H1 (cell line): ENCODE results near the gene ZNF77. TPM values are rescaled to one million over a fixed set of nuclear protein-coding genes. Genes with fewer than 3 reads are reported as not detected.

Experiments
- CTCF ChIA-PET: fragments of 300-600 bp; sonication (Branson Sonifier 250); formaldehyde crosslinking; loops from one replicate; lab custom pipeline; 2021; ENCODE audit not compliant: partially characterized antibody; lab: Charles Lee
- POLR2A ChIA-PET: fragments of 300-600 bp; sonication (Branson Sonifier 250); formaldehyde crosslinking; loops from one replicate; lab custom pipeline; 2021; ENCODE audit warnings: inconsistent platforms; ENCODE audit not compliant: partially characterized antibody; lab: Charles Lee
- DNase-seq, 2 experiments: peaks; one replicate each; pipeline versions ENCODE4 v3.0.0 to v3.0.0-alpha.2; 2010 to 2022; ENCODE audit warnings: low spot score in 2 of 2, low read depth in 1 of 2, mixed read lengths in 1 of 2
- FAIRE-seq: peaks from 2 replicates; lab custom pipeline; 2011; peaks lifted over from hg19 to GRCh38; lab: Jason Lieb, UNC
- H2AFZ ChIP-seq: 2 replicates; pipeline ENCODE4 v1.8.1; 2012; ENCODE audit warnings: low read length, inconsistent platforms
- H2AK5ac ChIP-seq: 2 replicates; pipeline ENCODE4 v1.6.1; 2013; ENCODE audit warnings: low read depth, low read length
- H2BK120ac ChIP-seq: replicated peaks from 2 replicates; pipeline ENCODE3; 2013; ENCODE audit warnings: low read depth, low read length, inconsistent platforms
- H2BK12ac ChIP-seq: 2 replicates; pipeline ENCODE4 v1.6.1; 2013; ENCODE audit warnings: low read depth, low read length
- H2BK15ac ChIP-seq: 2 replicates; pipeline ENCODE4 v1.6.1; 2013; ENCODE audit warnings: low read length
- H2BK20ac ChIP-seq: 2 replicates; pipeline ENCODE4 v1.6.1; 2013; ENCODE audit warnings: low read length
- H2BK5ac ChIP-seq: 2 replicates; pipeline ENCODE4 v1.6.1; 2013; ENCODE audit warnings: low read depth, low read length
- H3K14ac ChIP-seq: 2 replicates; pipeline ENCODE4 v1.6.1; 2013; ENCODE audit warnings: inconsistent platforms; ENCODE audit not compliant: insufficient read length
- H3K18ac ChIP-seq: 2 replicates; pipeline ENCODE4 v1.6.1; 2013; ENCODE audit warnings: low read length; ENCODE audit errors: extremely low read depth
- H3K23ac ChIP-seq: 2 replicates; pipeline ENCODE4 v1.6.1; 2013; ENCODE audit warnings: inconsistent platforms; ENCODE audit not compliant: insufficient read length
- H3K23me2 ChIP-seq: 2 replicates; pipeline ENCODE4 v1.6.1; 2013; ENCODE audit warnings: low read depth, low read length
- H3K27ac ChIP-seq: 2 replicates; pipeline ENCODE4 v1.6.1; 2011; ENCODE audit warnings: low read depth, low read length, inconsistent platforms
- H3K27me3 ChIP-seq, 4 experiments: replicated peaks in 1 of 4; 1 replicate in 1 of 4; 2 replicates in 3 of 4; pipeline versions ENCODE4 v1.6.1 to v1.8.1; 2011 to 2013; ENCODE audit warnings: low read length in 3 of 4, mild to moderate bottlenecking in 3 of 4, inconsistent platforms in 2 of 4, mixed read lengths in 2 of 4, moderate library complexity in 1 of 4; ENCODE audit not compliant: control insufficient read depth in 3 of 4, insufficient read depth in 3 of 4; ENCODE audit errors: extremely low read depth in 1 of 4
- H3K36me3 ChIP-seq, 4 experiments: 2 replicates each; pipeline versions ENCODE4 v1.6.1 to v1.8.1; 2011 to 2013; ENCODE audit warnings: mild to moderate bottlenecking in 4 of 4, low read length in 3 of 4, moderate library complexity in 2 of 4, control low read depth in 1 of 4, inconsistent platforms in 1 of 4; ENCODE audit not compliant: insufficient read depth in 4 of 4, control insufficient read depth in 2 of 4
- H3K4ac ChIP-seq: replicated peaks from 2 replicates; pipeline ENCODE3; 2013; ENCODE audit warnings: low read length, low read depth, mixed read lengths, inconsistent platforms; ENCODE audit not compliant: insufficient read length
- H3K4me1 ChIP-seq, 4 experiments: replicated peaks in 1 of 4; 1 replicate in 1 of 4; 2 replicates in 3 of 4; pipeline versions ENCODE4 v1.6.1 to v1.8.1; 2011 to 2013; ENCODE audit warnings: low read length in 3 of 4, inconsistent platforms in 2 of 4, mixed read lengths in 1 of 4; ENCODE audit not compliant: insufficient read depth in 4 of 4, control insufficient read depth in 3 of 4
- H3K4me2 ChIP-seq, 2 experiments: 2 replicates each; pipeline versions ENCODE4 v1.6.1 to v1.8.1; 2011 to 2013; ENCODE audit warnings: low read depth in 2 of 2, low read length in 2 of 2, control low read depth in 1 of 2, inconsistent platforms in 1 of 2, mild to moderate bottlenecking in 1 of 2; ENCODE audit not compliant: insufficient read depth in 1 of 2
- H3K4me3 ChIP-seq, 4 experiments: fragments of 200-600, 300-600 bp in 1 of 4; sonication (generic), shearing (Covaris generic), sonication (Bioruptor Twin) in 1 of 4; 2 replicates each; pipeline versions ENCODE4 v1.5.1 to v1.8.1; 2011 to 2016; ENCODE audit warnings: low read length in 4 of 4, low read depth in 3 of 4, control low read depth in 2 of 4, inconsistent platforms in 2 of 4, mild to moderate bottlenecking in 2 of 4, mixed read lengths in 1 of 4, moderate library complexity in 1 of 4; ENCODE audit not compliant: insufficient read depth in 2 of 4; ENCODE audit errors: extremely low read depth in 1 of 4
- H3K56ac ChIP-seq: replicated peaks from 2 replicates; pipeline ENCODE3; 2013; ENCODE audit warnings: low read depth, mild to moderate bottlenecking, mixed read lengths, low read length, inconsistent platforms; ENCODE audit not compliant: insufficient read length
- H3K79me1 ChIP-seq: 2 replicates; pipeline ENCODE4 v1.6.1; 2013; ENCODE audit warnings: low read depth, low read length, control low read depth
- H3K79me2 ChIP-seq, 2 experiments: 2 replicates each; pipeline versions ENCODE4 v1.6.1 to v1.8.1; 2012 to 2013; ENCODE audit warnings: low read length in 2 of 2, mild to moderate bottlenecking in 2 of 2, inconsistent platforms in 1 of 2; ENCODE audit not compliant: insufficient read depth in 2 of 2, control insufficient read depth in 1 of 2
- H3K9ac ChIP-seq, 4 experiments: replicated peaks in 1 of 4; 1 replicate in 1 of 4; 2 replicates in 3 of 4; pipeline versions ENCODE4 v1.6.1 to v1.8.1; 2011 to 2013; ENCODE audit warnings: low read depth in 3 of 4, low read length in 3 of 4, control low read depth in 2 of 4, mild to moderate bottlenecking in 2 of 4, moderate library complexity in 2 of 4, inconsistent platforms in 1 of 4; ENCODE audit errors: extremely low read depth in 1 of 4
- H3K9me3 ChIP-seq, 2 experiments: 2 replicates each; pipeline versions ENCODE4 v1.6.1 to v1.8.1; 2012 to 2013; ENCODE audit warnings: mild to moderate bottlenecking in 2 of 2, moderate library complexity in 2 of 2, control low read depth in 1 of 2, inconsistent platforms in 1 of 2, low read depth in 1 of 2, low read length in 1 of 2, mixed read lengths in 1 of 2; ENCODE audit not compliant: insufficient read depth in 2 of 2
- H4K20me1 ChIP-seq, 2 experiments: replicated peaks in 1 of 2; 2 replicates each; pipeline versions ENCODE3 to v1.8.1; 2011 to 2013; ENCODE audit warnings: inconsistent platforms in 2 of 2, low read length in 2 of 2, mild to moderate bottlenecking in 1 of 2; ENCODE audit not compliant: insufficient read depth in 2 of 2, control insufficient read depth in 1 of 2
- H4K5ac ChIP-seq: 2 replicates; pipeline ENCODE4 v1.6.1; 2013; ENCODE audit warnings: low read length, low read depth, mixed read lengths, inconsistent platforms; ENCODE audit not compliant: insufficient read length
- H4K8ac ChIP-seq: 2 replicates; pipeline ENCODE4 v1.8.0; 2013; ENCODE audit warnings: mild to moderate bottlenecking, moderate library complexity, low read length, inconsistent platforms; ENCODE audit not compliant: insufficient read depth; ENCODE audit errors: extremely low read depth
- H4K91ac ChIP-seq: replicated peaks from 2 replicates; pipeline ENCODE3; 2013; ENCODE audit warnings: low read length, mixed read lengths, inconsistent platforms; ENCODE audit not compliant: insufficient read length
- GTF2F1 ChIP-seq: IDR thresholded peaks from 2 replicates; pipeline ENCODE4 v1.6.1; 2012; ENCODE audit warnings: low read depth, low read length, improper control_type of control experiment, borderline replicate concordance
- WGBS, 2 experiments: shearing (Covaris generic) in 1 of 2; methylation state at CpG; one replicate each; pipeline versions ENCODE4 v1.1.6 to v1.1.7; 2013 to 2015; ENCODE audit warnings: low lambda C conversion rate in 2 of 2, mixed read lengths in 2 of 2, inconsistent platforms in 1 of 2, low coverage in 1 of 2, missing lambda C conversion rate in 1 of 2; ENCODE audit not compliant: insufficient replicate concordance in 2 of 2, insufficient coverage in 1 of 2, insufficient read length in 1 of 2; ENCODE audit errors: extremely low coverage in 1 of 2, missing lambda C conversion rate in 1 of 2; 5-methylcytosine and 5-hydroxymethylcytosine counted together
- polyA plus RNA-seq, 7 experiments: library from polyadenylated mRNA; depleted of rRNA in 3 of 7; stranded (reverse) in 5 of 7; unstranded in 2 of 7; fragments of >200 nt in 5 of 7; fragments of 200-250 nt in 2 of 7; gene quantifications; 1 replicate in 5 of 7; 2 replicates in 1 of 7; 4 replicates in 1 of 7; pipeline versions ENCODE4 v1.2.1 to v1.2.3, GENCODE V29; 2011 to 2013; ENCODE audit warnings: missing spikeins in 2 of 7, mixed read lengths in 2 of 7
- total RNA-seq: library from RNA; stranded (reverse); fragmentation: NEBNext Ultra II Directional; extraction: Animal tissue kit (Norgen Biotek cat#: 25700); gene quantifications from 2 replicates; pipeline ENCODE4 v1.2.1, GENCODE V29; 2021

Gene ZNF77
- total and polyA plus RNA-seq, 2 of the 8 experiments (the other 6 are each of a cell fraction or from before 2014, with no cell fraction given): 2.9 to 4.7 TPM

DNA sequence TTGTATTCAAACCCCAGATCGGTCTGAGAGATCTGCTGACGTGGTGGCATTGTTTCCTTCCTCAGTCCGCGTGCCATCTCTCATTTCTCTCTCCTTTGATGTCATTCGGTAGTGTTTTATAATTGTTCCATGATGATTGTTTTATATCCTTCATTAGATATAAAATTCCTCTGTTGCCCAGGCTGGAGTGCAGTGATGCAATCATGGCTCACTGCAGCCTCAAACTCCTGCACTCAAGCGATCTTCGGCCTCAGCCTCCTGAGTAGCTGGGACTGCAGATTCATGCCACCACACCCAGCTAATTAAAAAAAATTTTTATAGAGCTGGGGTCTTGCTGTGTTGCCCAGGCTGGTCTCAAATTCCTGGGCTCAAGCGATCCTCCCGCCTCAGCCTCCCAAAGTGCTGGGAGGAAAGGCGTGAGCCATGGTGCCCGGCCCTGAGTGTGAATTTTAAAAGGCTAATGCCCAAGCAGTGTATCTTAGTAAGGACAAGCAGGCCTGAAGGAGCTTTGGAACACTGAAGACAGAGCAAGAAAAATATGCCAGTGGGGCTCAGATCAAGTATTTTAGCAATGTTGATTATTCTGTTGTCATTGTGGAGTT, 38.8 kb downstream of the ZNF77 start:
- Histone ChIP-seq H3K56ac (no peak overlapping the region), H3K4ac (no peak overlapping the region), H4K20me1 (peaks cover 2 to 7% of the 10 kb centered on the region in 2 experiments), H3K4me2 (no peak overlapping the region), H2BK15ac (no peak overlapping the region), H2AK5ac (no peak overlapping the region), H3K79me2 (peaks cover 0 to 60% of the 10 kb centered on the region in 2 experiments; a peak in 3 of 4 replicates), H3K18ac (no peak overlapping the region), H2BK20ac (no peak overlapping the region), H2BK12ac (no peak overlapping the region), H3K14ac (no peak overlapping the region), H4K91ac (no peak overlapping the region), H2BK120ac (no peak overlapping the region), H3K4me3 (no peak overlapping the region), H3K23ac (no peak overlapping the region), H3K9ac (no peak overlapping the region), H2AFZ (no peak overlapping the region), H4K5ac (no peak overlapping the region), H3K27me3 (no peaks in the 10 kb centered on the region), H3K79me1 (peaks cover 16% of the 10 kb centered on the region), H2BK5ac (peak overlapping the region; percentile 21; the same call in 1 of the 2 replicates), H4K8ac (no peak overlapping the region), H3K23me2 (0 out of 2 replicates have a peak, but pooled peaks cover 2% of the 10 kb centered on the region), H3K9me3 (no peaks in the 10 kb centered on the region), H3K4me1 (peaks cover 3 to 5% (median 4%) of the 10 kb centered on the region in 4 experiments; a peak in 4 of 7 replicates), H3K36me3 (no peaks in the 10 kb centered on the region; a peak in 1 of 8 replicates), H3K27ac (no peak overlapping the region)
- POLR2A ChIA-PET: interaction anchor here (0.5 kb wide), 1 partner anchor 10 kb away, joined by 4 read pairs; no protein-coding TSS in a partner anchor
- CTCF ChIA-PET: interaction anchor here (1.6 kb wide), 1 partner anchor 22 kb away, joined by 3 read pairs; no protein-coding TSS in a partner anchor
- 91% methylated on average over 11 of the region's 11 CpGs; no CpG with 5 or more reads in 1 of the 2 experiments for WGBS, 2 experiments
- no peak for TF ChIP-seq GTF2F1
- DNase-seq (no peak), FAIRE-seq (no peak)
